Activated CD8-positive, alpha-beta T cell treated with anti-CD3 and anti-CD28 coated beads, Interleukin-2, amount 10 ng/mL, durations not matched to agents 7 days and 5 days (primary cell): ENCODE measurements around the gene MYRFL. TPM values are rescaled to one million over a fixed set of nuclear protein-coding genes. Genes with fewer than 3 reads are reported as not detected.
A peak's percentile ranks its signal among the peaks of the same experiment; 100 is the strongest.
"Not testable (repeated sequence)": the region's sequence is repeated elsewhere in the genome, so short reads cannot be mapped to it uniquely, and the experiment has no call there.

Source experiments
- ATAC-seq: fragments of 150-1000 bp; cut with Tn5 transposase; one replicate; pipeline ENCODE4 v1.10.0; 2021; ENCODE audit warnings: moderate library complexity
- CTCF ChIA-PET: fragments of 350-600 bp; sonication (Branson Sonifier 250); formaldehyde crosslinking; loops from one replicate; lab custom pipeline; 2021; ENCODE audit warnings: antibody characterized with exemption; lab: Charles Lee
- POLR2A ChIA-PET: fragments of 350-600 bp; sonication (Branson Sonifier 250); formaldehyde crosslinking; loops from one replicate; lab custom pipeline; 2021; ENCODE audit warnings: antibody characterized with exemption; lab: Charles Lee
- DNase-seq: peaks from one replicate; pipeline ENCODE4 v3.0.0-alpha.2; 2020
- H3K27ac Mint-ChIP-seq: one replicate; pipeline ENCODE4 v1.8.0; 2021; ENCODE audit warnings: mild to moderate bottlenecking, mixed read lengths
- H3K27me3 Mint-ChIP-seq: one replicate; pipeline ENCODE4 v1.8.0; 2021; ENCODE audit warnings: low read depth, mixed read lengths
- H3K36me3 Mint-ChIP-seq: one replicate; pipeline ENCODE4 v1.8.0; 2021; ENCODE audit warnings: low read depth, mixed read lengths
- H3K4me1 Mint-ChIP-seq: one replicate; pipeline ENCODE4 v1.8.0; 2021; ENCODE audit warnings: low read depth, mixed read lengths
- H3K4me3 Mint-ChIP-seq: one replicate; pipeline ENCODE4 v1.8.0; 2021; ENCODE audit warnings: mild to moderate bottlenecking, mixed read lengths
- H3K9me3 Mint-ChIP-seq: one replicate; pipeline ENCODE4 v1.8.0; 2022; ENCODE audit warnings: mixed read lengths; ENCODE audit not compliant: insufficient read depth
- total RNA-seq, 2 experiments: library from RNA; stranded (reverse); gene quantifications; one replicate each; pipeline ENCODE4 v1.2.3, GENCODE V29; 2021

MYRFL gene
- total RNA-seq, 2 experiments from 2014 or later, result not detected

- Mint-ChIP-seq H3K9me3 (no peaks in the 10 kb centered on the region), H3K27me3 (peaks cover 6% of the 10 kb centered on the region), H3K4me1 (no peaks in the 10 kb centered on the region), H3K27ac (no peak overlapping the region), H3K4me3 (no peak overlapping the region), H3K36me3 (no peaks in the 10 kb centered on the region)
- no peak for ATAC-seq
- ChIA-PET POLR2A (no interaction called here), CTCF (no interaction called here)
- DNase-seq, result no peak
Observed at GRCh38 chr12:69846976-69847375, 21.9 kb downstream of the MYRFL start.

- Mint-ChIP-seq H3K9me3 (no peaks in the 10 kb centered on the region), H3K4me3 (no peak overlapping the region), H3K27ac (no peak overlapping the region), H3K4me1 (no peaks in the 10 kb centered on the region), H3K27me3 (peaks cover 4% of the 10 kb centered on the region), H3K36me3 (no peaks in the 10 kb centered on the region)
- CTCF ChIA-PET, result no interaction called here
- POLR2A ChIA-PET, result no interaction called here
- ATAC-seq (no peak), DNase-seq (no peak)
Observed at GRCh38 chr12:69851976-69852375, 26.9 kb downstream of the MYRFL start.

- DNase-seq, H3K4me1 Mint-ChIP-seq, H3K36me3 Mint-ChIP-seq, POLR2A ChIA-PET, H3K27ac Mint-ChIP-seq, H3K9me3 Mint-ChIP-seq, ATAC-seq, CTCF ChIA-PET, H3K4me3 Mint-ChIP-seq, H3K27me3 Mint-ChIP-seq: not testable (repeated sequence)
Observed at GRCh38 chr12:69853176-69853961, 28.3 kb downstream of the MYRFL start.

GRCh38 chr12:69866698-69867097 is 41.7 kb downstream of the MYRFL start:
- H3K4me1 Mint-ChIP-seq, result no peaks in the 10 kb centered on the region
- POLR2A ChIA-PET, result no interaction called here
- peaks cover 4% of the 10 kb centered on the region for H3K27me3 Mint-ChIP-seq
- no peak for DNase-seq
- no peaks in the 10 kb centered on the region for H3K36me3 Mint-ChIP-seq
- CTCF ChIA-PET, result interaction anchor here (1.1 kb wide), 1 partner anchor 10 kb away, joined by 4 read pairs; no protein-coding TSS in a partner anchor
- H3K4me3 Mint-ChIP-seq, result no peak overlapping the region
- ATAC-seq, result no peak
- no peak overlapping the region for H3K27ac Mint-ChIP-seq
- no peaks in the 10 kb centered on the region for H3K9me3 Mint-ChIP-seq

GRCh38 chr12:69868695-69869094 is 43.7 kb downstream of the MYRFL start:
- no peaks in the 10 kb centered on the region for H3K9me3 Mint-ChIP-seq
- H3K4me1 Mint-ChIP-seq, result no peaks in the 10 kb centered on the region
- ATAC-seq, result no peak
- peaks cover 4% of the 10 kb centered on the region for H3K27me3 Mint-ChIP-seq
- H3K27ac Mint-ChIP-seq, result no peak overlapping the region
- no peaks in the 10 kb centered on the region for H3K36me3 Mint-ChIP-seq
- ChIA-PET POLR2A (interaction anchor here (1.0 kb wide), 1 partner anchor 36 kb away, joined by 3 read pairs; no protein-coding TSS in a partner anchor), CTCF (no interaction called here)
- no peak for DNase-seq
- no peak overlapping the region for H3K4me3 Mint-ChIP-seq

DNA sequence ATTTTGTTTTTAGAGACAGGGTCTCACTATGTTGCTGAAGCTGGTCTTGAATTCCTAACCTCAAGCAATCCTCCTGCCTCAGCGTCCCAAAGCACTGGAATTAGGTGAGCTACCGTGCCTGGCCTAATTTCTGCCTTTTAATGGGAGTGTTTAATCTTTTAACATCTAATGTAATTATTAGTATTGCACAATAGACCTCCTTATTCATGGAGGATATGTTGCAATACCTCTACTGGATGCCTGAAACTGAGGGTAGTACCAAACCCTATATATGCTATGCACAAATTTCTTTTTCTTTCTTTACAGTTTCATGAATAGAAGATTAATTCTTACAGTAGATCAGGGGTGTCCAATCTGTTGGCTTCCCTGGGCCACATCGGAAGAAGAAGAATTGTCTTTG is 47.8 kb downstream of the MYRFL start:
- Mint-ChIP-seq H3K27ac (no peak overlapping the region), H3K4me1 (no peaks in the 10 kb centered on the region), H3K4me3 (no peak overlapping the region), H3K9me3 (no peaks in the 10 kb centered on the region), H3K27me3 (peaks cover 6% of the 10 kb centered on the region), H3K36me3 (no peaks in the 10 kb centered on the region)
- ChIA-PET CTCF (no interaction called here), POLR2A (interaction anchor here (0.6 kb wide), 1 partner anchor 752 kb away, joined by 7 read pairs; no protein-coding TSS in a partner anchor)
- DNase-seq (no peak), ATAC-seq (no peak)

DNA sequence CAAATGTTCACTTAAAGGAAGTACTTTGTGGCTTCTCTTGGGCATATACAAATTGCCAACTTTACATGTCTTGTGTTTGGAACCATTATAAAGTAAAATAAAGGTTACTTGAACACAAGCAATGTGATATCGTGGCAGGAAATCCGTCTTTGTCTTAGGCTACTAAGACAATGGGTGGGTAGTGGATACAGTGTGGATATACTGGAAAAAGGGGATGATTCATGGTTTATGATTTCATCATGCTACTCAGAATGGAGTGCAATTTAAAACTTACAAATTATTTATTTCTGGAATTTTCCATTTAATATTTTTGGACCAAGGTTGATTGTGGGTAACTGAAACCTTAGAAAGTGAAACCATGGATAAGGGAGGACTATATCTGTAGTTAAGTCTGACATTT is 48.4 kb downstream of the MYRFL start:
- H3K4me1 Mint-ChIP-seq, result no peaks in the 10 kb centered on the region
- peaks cover 6% of the 10 kb centered on the region for H3K27me3 Mint-ChIP-seq
- ChIA-PET CTCF (no interaction called here), POLR2A (no interaction called here)
- no peak overlapping the region for H3K27ac Mint-ChIP-seq
- DNase-seq (no peak), ATAC-seq (no peak)
- no peaks in the 10 kb centered on the region for H3K36me3 Mint-ChIP-seq
- H3K4me3 Mint-ChIP-seq, result no peak overlapping the region
- no peaks in the 10 kb centered on the region for H3K9me3 Mint-ChIP-seq

GRCh38 chr12:69874606-69875005 is 49.6 kb downstream of the MYRFL start:
- DNase-seq, result no peak
- no peak overlapping the region for H3K27ac Mint-ChIP-seq
- no peak overlapping the region for H3K4me3 Mint-ChIP-seq
- H3K4me1 Mint-ChIP-seq, result peaks cover 5% of the 10 kb centered on the region
- no peaks in the 10 kb centered on the region for H3K9me3 Mint-ChIP-seq
- POLR2A ChIA-PET, result no interaction called here
- CTCF ChIA-PET, result no interaction called here
- peaks cover 3% of the 10 kb centered on the region for H3K27me3 Mint-ChIP-seq
- H3K36me3 Mint-ChIP-seq, result no peaks in the 10 kb centered on the region
- ATAC-seq, result no peak

DNA sequence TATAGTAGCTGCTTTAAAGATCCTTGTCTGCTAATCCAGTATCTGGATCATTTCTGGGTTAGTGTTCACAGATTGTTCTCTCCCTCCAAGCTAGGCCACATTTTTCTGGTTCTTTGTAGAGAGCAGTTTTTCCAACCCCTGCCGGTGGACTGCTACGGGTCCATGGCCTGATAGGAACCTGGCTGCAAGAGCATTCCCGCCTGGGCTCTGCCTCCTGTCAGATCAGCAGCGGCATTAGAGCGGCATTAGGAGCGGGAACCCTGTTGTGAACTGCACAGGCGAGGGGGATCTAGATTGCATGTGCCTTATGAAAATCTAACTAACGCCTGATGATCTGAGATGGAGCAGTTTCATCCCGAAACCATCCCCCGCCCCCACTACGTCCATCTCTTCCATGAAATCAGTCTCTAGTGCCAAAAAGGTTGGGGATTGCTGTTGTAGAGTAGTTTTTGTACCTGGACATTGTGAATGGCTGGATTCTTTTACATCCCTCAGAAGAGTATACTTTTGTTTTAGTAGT is 50.4 kb downstream of the MYRFL start:
- Mint-ChIP-seq H3K36me3 (no peaks in the 10 kb centered on the region), H3K27ac (no peak overlapping the region), H3K4me1 (peaks cover 5% of the 10 kb centered on the region), H3K9me3 (no peaks in the 10 kb centered on the region), H3K27me3 (peaks cover 5% of the 10 kb centered on the region), H3K4me3 (no peak overlapping the region)
- ChIA-PET CTCF (no interaction called here), POLR2A (no interaction called here)
- ATAC-seq (no peak), DNase-seq (no peak)

GRCh38 chr12:69879007-69879960 is 54.3 kb downstream of the MYRFL start:
- ATAC-seq (peak; percentile 96), DNase-seq (peak; percentile 75)
- CTCF ChIA-PET, result interaction anchor here (0.9 to 2.5 kb wide), 19 partner anchors 9 to 853 kb away, joined by 3 to 13 read pairs (median 5); no protein-coding TSS in a partner anchor
- Mint-ChIP-seq H3K27ac (no peak overlapping the region), H3K36me3 (no peaks in the 10 kb centered on the region), H3K4me3 (no peak overlapping the region), H3K27me3 (peaks cover 6% of the 10 kb centered on the region), H3K9me3 (no peaks in the 10 kb centered on the region), H3K4me1 (peaks cover 5% of the 10 kb centered on the region)
- POLR2A ChIA-PET, result no interaction called here

- Mint-ChIP-seq H3K27me3 (peaks cover 5% of the 10 kb centered on the region), H3K36me3 (no peaks in the 10 kb centered on the region), H3K4me3 (no peak overlapping the region), H3K4me1 (peaks cover 5% of the 10 kb centered on the region), H3K27ac (no peak overlapping the region), H3K9me3 (no peaks in the 10 kb centered on the region)
- ATAC-seq (no peak), DNase-seq (no peak)
- POLR2A ChIA-PET, result no interaction called here
- CTCF ChIA-PET, result interaction anchor here (1.3 to 1.7 kb wide), 4 partner anchors 13 to 844 kb away, joined by 3 to 6 read pairs (median 5); no protein-coding TSS in a partner anchor
Observed at GRCh38 chr12:69880571-69880970, 55.5 kb downstream of the MYRFL start.
